ENCODE data around the gene PPP4C. TPM values are rescaled to one million over a fixed set of nuclear protein-coding genes. Genes with fewer than 3 reads are reported as not detected.

The PPP4C gene
- polyA plus RNA-seq, 1 donor from 2014 or later = 173 TPM

- no peaks in the 10 kb centered on the region for H4K20me1 ChIP-seq (ENCODE audit: insufficient read depth)
- H3K79me2 ChIP-seq (replicated peaks; ENCODE audit: insufficient read depth, low read length) = no peaks in the 10 kb centered on the region
- no peak overlapping the region for H2AFZ ChIP-seq (ENCODE audit: low read depth, low read length)
- H3K36me3 ChIP-seq (ENCODE audit: insufficient read depth, low read length) = peaks cover 5% of the 10 kb centered on the region
- no peak for TF ChIP-seq POLR2AphosphoS5 (IDR thresholded peaks at IDR 0.05)
- TF ChIP-seq MXI1 (conservative IDR thresholded peaks at IDR 0.05; ENCODE audit: poor library complexity, severe bottlenecking) = no peak
- no peak for TF ChIP-seq REST (IDR thresholded peaks at IDR 0.05; ENCODE audit: borderline replicate concordance)
- no peak for TF ChIP-seq SMC3 (conservative IDR thresholded peaks at IDR 0.05; ENCODE audit: poor library complexity)
- no peak for TF ChIP-seq EP300 (conservative IDR thresholded peaks at IDR 0.05; ENCODE audit: poor library complexity, severe bottlenecking)
- no peak for TF ChIP-seq EZH2 (IDR thresholded peaks at IDR 0.05; ENCODE audit: borderline replicate concordance, insufficient read depth, low read length, poor library complexity, severe bottlenecking)
- no peak for TF ChIP-seq RAD21 (conservative IDR thresholded peaks at IDR 0.05)
- TF ChIP-seq TAF1 (IDR thresholded peaks at IDR 0.05; ENCODE audit: low read depth) = no peak
- H3K9me2 ChIP-seq (ENCODE audit: insufficient read depth, low read length) = no peaks in the 10 kb centered on the region
- no peaks in the 10 kb centered on the region for H3K9me3 ChIP-seq (ENCODE audit: low read length)
- no peak overlapping the region for H3K9ac ChIP-seq (ENCODE audit: low read length)
- H3K27ac ChIP-seq (ENCODE audit: low read length) = no peak overlapping the region
- no peaks in the 10 kb centered on the region for H3F3A ChIP-seq (ENCODE audit: insufficient read depth, low read length, poor library complexity, severe bottlenecking)
- no peaks in the 10 kb centered on the region for H3K27me3 ChIP-seq (ENCODE audit: insufficient read depth, low read depth, low read length)
- no peak overlapping the region for H3K4me2 ChIP-seq (ENCODE audit: low read length)
- H3K4me3 ChIP-seq (ENCODE audit: low read length) = no peak overlapping the region
Observed at GRCh38 chr16:30088237-30088831, 12.5 kb downstream of the PPP4C start.

- Histone ChIP-seq H3F3A (ENCODE audit: insufficient read depth, low read length, poor library complexity, severe bottlenecking) (no peaks in the 10 kb centered on the region), H3K27me3 (ENCODE audit: insufficient read depth, low read depth, low read length) (no peaks in the 10 kb centered on the region), H3K36me3 (ENCODE audit: insufficient read depth, low read length) (peaks cover 5% of the 10 kb centered on the region), H3K9ac (ENCODE audit: low read length) (no peak overlapping the region), H4K20me1 (ENCODE audit: insufficient read depth) (no peaks in the 10 kb centered on the region), H3K27ac (ENCODE audit: low read length) (no peak overlapping the region), H3K4me3 (ENCODE audit: low read length) (no peak overlapping the region), H2AFZ (ENCODE audit: low read depth, low read length) (no peak overlapping the region), H3K9me3 (ENCODE audit: low read length) (no peaks in the 10 kb centered on the region), H3K79me2 (replicated peaks; ENCODE audit: insufficient read depth, low read length) (no peaks in the 10 kb centered on the region), H3K9me2 (ENCODE audit: insufficient read depth, low read length) (no peaks in the 10 kb centered on the region), H3K4me2 (ENCODE audit: low read length) (no peak overlapping the region)
- TF ChIP-seq RAD21 (conservative IDR thresholded peaks at IDR 0.05) (no peak), MXI1 (conservative IDR thresholded peaks at IDR 0.05; ENCODE audit: poor library complexity, severe bottlenecking) (no peak), EP300 (conservative IDR thresholded peaks at IDR 0.05; ENCODE audit: poor library complexity, severe bottlenecking) (no peak), REST (IDR thresholded peaks at IDR 0.05; ENCODE audit: borderline replicate concordance) (no peak), EZH2 (IDR thresholded peaks at IDR 0.05; ENCODE audit: borderline replicate concordance, insufficient read depth, low read length, poor library complexity, severe bottlenecking) (no peak), TAF1 (IDR thresholded peaks at IDR 0.05; ENCODE audit: low read depth) (no peak), POLR2AphosphoS5 (IDR thresholded peaks at IDR 0.05) (no peak), CTCF (IDR thresholded peaks at IDR 0.05; ENCODE audit: poor library complexity, severe bottlenecking) (no peak), SMC3 (conservative IDR thresholded peaks at IDR 0.05; ENCODE audit: poor library complexity) (no peak)
Observed at GRCh38 chr16:30088832-30089624, 13.2 kb downstream of the PPP4C start.

Data from neural cell (in vitro differentiated cells).